ENCODE results near the gene ETV4.

The ETV4 gene

GRCh38 chr17:43550754-43551153 lies 4.6 kb upstream of the ETV4 start:
- peaks cover 36% of the 10 kb centered on the region for H3K4me1 ChIP-seq (ENCODE audit: insufficient read depth, low read length)
- H3K4me3 ChIP-seq (ENCODE audit: low read length) = no peak overlapping the region
- no peaks in the 10 kb centered on the region for H3K36me3 ChIP-seq (ENCODE audit: insufficient read depth, low read depth, low read length)
- H3K27me3 ChIP-seq (ENCODE audit: insufficient read depth, low read length) = peaks cover 18% of the 10 kb centered on the region
- no peaks in the 10 kb centered on the region for H3K9me3 ChIP-seq (ENCODE audit: insufficient read depth, low read depth, low read length)
- no peak overlapping the region for H3K9ac ChIP-seq (ENCODE audit: low read depth, low read length)
- no peak overlapping the region for H3K27ac ChIP-seq (ENCODE audit: low read length)

GRCh38 chr17:43549496-43549895 lies 3.4 kb upstream of the ETV4 start:
- Histone ChIP-seq H3K4me1 (ENCODE audit: insufficient read depth, low read length) (peaks cover 31% of the 10 kb centered on the region), H3K27me3 (ENCODE audit: insufficient read depth, low read length) (peaks cover 18% of the 10 kb centered on the region), H3K9me3 (ENCODE audit: insufficient read depth, low read depth, low read length) (no peaks in the 10 kb centered on the region), H3K4me3 (ENCODE audit: low read length) (no peak overlapping the region), H3K36me3 (ENCODE audit: insufficient read depth, low read depth, low read length) (no peaks in the 10 kb centered on the region), H3K27ac (ENCODE audit: low read length) (no peak overlapping the region), H3K9ac (ENCODE audit: low read depth, low read length) (no peak overlapping the region)

- peaks cover 30% of the 10 kb centered on the region for H3K4me1 ChIP-seq (ENCODE audit: insufficient read depth, low read length)
- H3K36me3 ChIP-seq (ENCODE audit: insufficient read depth, low read depth, low read length) = no peaks in the 10 kb centered on the region
- peaks cover 18% of the 10 kb centered on the region for H3K27me3 ChIP-seq (ENCODE audit: insufficient read depth, low read length)
- H3K9ac ChIP-seq (ENCODE audit: low read depth, low read length) = no peak overlapping the region
- no peak overlapping the region for H3K27ac ChIP-seq (ENCODE audit: low read length)
- no peak overlapping the region for H3K4me3 ChIP-seq (ENCODE audit: low read length)
- H3K9me3 ChIP-seq (ENCODE audit: insufficient read depth, low read depth, low read length) = no peaks in the 10 kb centered on the region
Observed at GRCh38 chr17:43548689-43549379, 2.7 kb upstream of the ETV4 start.

- H3K27me3 ChIP-seq (ENCODE audit: insufficient read depth, low read length) = peaks cover 18% of the 10 kb centered on the region
- H3K36me3 ChIP-seq (ENCODE audit: insufficient read depth, low read depth, low read length) = no peaks in the 10 kb centered on the region
- H3K9ac ChIP-seq (ENCODE audit: low read depth, low read length) = no peak overlapping the region
- no peak overlapping the region for H3K4me3 ChIP-seq (ENCODE audit: low read length)
- peaks cover 38% of the 10 kb centered on the region for H3K4me1 ChIP-seq (ENCODE audit: insufficient read depth, low read length)
- H3K9me3 ChIP-seq (ENCODE audit: insufficient read depth, low read depth, low read length) = no peaks in the 10 kb centered on the region
- H3K27ac ChIP-seq (ENCODE audit: low read length) = no peak overlapping the region
Observed at GRCh38 chr17:43547659-43548256, 1.6 kb upstream of the ETV4 start.

- Histone ChIP-seq H3K9ac (ENCODE audit: low read depth, low read length) (peak overlapping the region; percentile 77; the same call in 1 of the 2 replicates), H3K36me3 (ENCODE audit: insufficient read depth, low read depth, low read length) (0 out of 2 replicates have a peak, but pooled peaks cover 2% of the 10 kb centered on the region), H3K27me3 (ENCODE audit: insufficient read depth, low read length) (peaks cover 18% of the 10 kb centered on the region), H3K27ac (ENCODE audit: low read length) (no peak overlapping the region), H3K9me3 (ENCODE audit: insufficient read depth, low read depth, low read length) (no peaks in the 10 kb centered on the region), H3K4me3 (ENCODE audit: low read length) (peak overlapping the region; percentile 87; the same call in 1 of the 2 replicates), H3K4me1 (ENCODE audit: insufficient read depth, low read length) (peaks cover 44% of the 10 kb centered on the region)
Observed at GRCh38 chr17:43547189-43547550, 1.0 kb upstream of the ETV4 start.

GRCh38 chr17:43545383-43545632 lies 832 bp downstream of the ETV4 start:
- Histone ChIP-seq H3K4me1 (ENCODE audit: insufficient read depth, low read length) (peaks cover 62% of the 10 kb centered on the region), H3K27me3 (ENCODE audit: insufficient read depth, low read length) (peaks cover 18% of the 10 kb centered on the region), H3K9ac (ENCODE audit: low read depth, low read length) (peak overlapping the region; percentile 95; the same call in 1 of the 2 replicates), H3K36me3 (ENCODE audit: insufficient read depth, low read depth, low read length) (0 out of 2 replicates have a peak, but pooled peaks cover 5% of the 10 kb centered on the region), H3K27ac (ENCODE audit: low read length) (peak overlapping the region; percentile 77), H3K4me3 (ENCODE audit: low read length) (peak overlapping the region; percentile 87), H3K9me3 (ENCODE audit: insufficient read depth, low read depth, low read length) (no peaks in the 10 kb centered on the region)

GRCh38 chr17:43543771-43544575 lies 2.2 kb downstream of the ETV4 start:
- H3K27me3 ChIP-seq (ENCODE audit: insufficient read depth, low read length) = peaks cover 18% of the 10 kb centered on the region
- H3K4me1 ChIP-seq (ENCODE audit: insufficient read depth, low read length) = peaks cover 51% of the 10 kb centered on the region
- peak overlapping the region; percentile 95; the same call in 1 of the 2 replicates for H3K9ac ChIP-seq (ENCODE audit: low read depth, low read length)
- no peaks in the 10 kb centered on the region for H3K9me3 ChIP-seq (ENCODE audit: insufficient read depth, low read depth, low read length)
- peak overlapping the region; percentile 87 for H3K4me3 ChIP-seq (ENCODE audit: low read length)
- 0 out of 2 replicates have a peak, but pooled peaks cover 8% of the 10 kb centered on the region for H3K36me3 ChIP-seq (ENCODE audit: insufficient read depth, low read depth, low read length)
- H3K27ac ChIP-seq (ENCODE audit: low read length) = peak overlapping the region; percentile 77

- peaks cover 50% of the 10 kb centered on the region for H3K4me1 ChIP-seq (ENCODE audit: insufficient read depth, low read length)
- no peaks in the 10 kb centered on the region for H3K9me3 ChIP-seq (ENCODE audit: insufficient read depth, low read depth, low read length)
- H3K36me3 ChIP-seq (ENCODE audit: insufficient read depth, low read depth, low read length) = 0 out of 2 replicates have a peak, but pooled peaks cover 8% of the 10 kb centered on the region
- H3K4me3 ChIP-seq (ENCODE audit: low read length) = peak overlapping the region; percentile 87
- peaks cover 18% of the 10 kb centered on the region for H3K27me3 ChIP-seq (ENCODE audit: insufficient read depth, low read length)
- peak overlapping the region; percentile 95; the same call in 1 of the 2 replicates for H3K9ac ChIP-seq (ENCODE audit: low read depth, low read length)
- H3K27ac ChIP-seq (ENCODE audit: low read length) = no peak overlapping the region
Observed at GRCh38 chr17:43543300-43543699, 2.8 kb downstream of the ETV4 start.

GRCh38 chr17:43542859-43543258 lies 3.3 kb downstream of the ETV4 start:
- Histone ChIP-seq H3K27me3 (ENCODE audit: insufficient read depth, low read length) (peaks cover 14% of the 10 kb centered on the region), H3K9ac (ENCODE audit: low read depth, low read length) (peak overlapping the region; percentile 49; the same call in 1 of the 2 replicates), H3K36me3 (ENCODE audit: insufficient read depth, low read depth, low read length) (0 out of 2 replicates have a peak, but pooled peaks cover 8% of the 10 kb centered on the region), H3K27ac (ENCODE audit: low read length) (no peak overlapping the region), H3K9me3 (ENCODE audit: insufficient read depth, low read depth, low read length) (no peaks in the 10 kb centered on the region), H3K4me1 (ENCODE audit: insufficient read depth, low read length) (peaks cover 47% of the 10 kb centered on the region), H3K4me3 (ENCODE audit: low read length) (peak overlapping the region; percentile 87)

- Histone ChIP-seq H3K9me3 (ENCODE audit: insufficient read depth, low read depth, low read length) (no peaks in the 10 kb centered on the region), H3K4me3 (ENCODE audit: low read length) (peak overlapping the region; percentile 3; the same call in 1 of the 2 replicates), H3K4me1 (ENCODE audit: insufficient read depth, low read length) (peaks cover 42% of the 10 kb centered on the region), H3K27me3 (ENCODE audit: insufficient read depth, low read length) (no peaks in the 10 kb centered on the region), H3K36me3 (ENCODE audit: insufficient read depth, low read depth, low read length) (peaks cover 18% of the 10 kb centered on the region; the same call in 1 of the 2 replicates), H3K27ac (ENCODE audit: low read length) (no peak overlapping the region), H3K9ac (ENCODE audit: low read depth, low read length) (peak overlapping the region; percentile 39; the same call in 1 of the 2 replicates)
Observed at GRCh38 chr17:43540821-43541674, 5.1 kb downstream of the ETV4 start.

All from iPS-20b (cell line).